LNCAP (cell line): ENCODE results near the gene WIZ.

Experiments
- TF ChIP-seq, protein P1 (sequence below): fragments of 450-650 bp; IDR thresholded peaks from 2 replicates; pipeline ENCODE4 v1.5.1; 2017; ENCODE audit warnings: mild to moderate bottlenecking

Gene WIZ

GRCh38 chr19:15467734-15468214, 18.0 kb upstream of the WIZ start:
- TF ChIP-seq, protein P1, sequence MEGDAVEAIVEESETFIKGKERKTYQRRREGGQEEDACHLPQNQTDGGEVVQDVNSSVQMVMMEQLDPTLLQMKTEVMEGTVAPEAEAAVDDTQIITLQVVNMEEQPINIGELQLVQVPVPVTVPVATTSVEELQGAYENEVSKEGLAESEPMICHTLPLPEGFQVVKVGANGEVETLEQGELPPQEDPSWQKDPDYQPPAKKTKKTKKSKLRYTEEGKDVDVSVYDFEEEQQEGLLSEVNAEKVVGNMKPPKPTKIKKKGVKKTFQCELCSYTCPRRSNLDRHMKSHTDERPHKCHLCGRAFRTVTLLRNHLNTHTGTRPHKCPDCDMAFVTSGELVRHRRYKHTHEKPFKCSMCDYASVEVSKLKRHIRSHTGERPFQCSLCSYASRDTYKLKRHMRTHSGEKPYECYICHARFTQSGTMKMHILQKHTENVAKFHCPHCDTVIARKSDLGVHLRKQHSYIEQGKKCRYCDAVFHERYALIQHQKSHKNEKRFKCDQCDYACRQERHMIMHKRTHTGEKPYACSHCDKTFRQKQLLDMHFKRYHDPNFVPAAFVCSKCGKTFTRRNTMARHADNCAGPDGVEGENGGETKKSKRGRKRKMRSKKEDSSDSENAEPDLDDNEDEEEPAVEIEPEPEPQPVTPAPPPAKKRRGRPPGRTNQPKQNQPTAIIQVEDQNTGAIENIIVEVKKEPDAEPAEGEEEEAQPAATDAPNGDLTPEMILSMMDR, result no peak

DNA sequence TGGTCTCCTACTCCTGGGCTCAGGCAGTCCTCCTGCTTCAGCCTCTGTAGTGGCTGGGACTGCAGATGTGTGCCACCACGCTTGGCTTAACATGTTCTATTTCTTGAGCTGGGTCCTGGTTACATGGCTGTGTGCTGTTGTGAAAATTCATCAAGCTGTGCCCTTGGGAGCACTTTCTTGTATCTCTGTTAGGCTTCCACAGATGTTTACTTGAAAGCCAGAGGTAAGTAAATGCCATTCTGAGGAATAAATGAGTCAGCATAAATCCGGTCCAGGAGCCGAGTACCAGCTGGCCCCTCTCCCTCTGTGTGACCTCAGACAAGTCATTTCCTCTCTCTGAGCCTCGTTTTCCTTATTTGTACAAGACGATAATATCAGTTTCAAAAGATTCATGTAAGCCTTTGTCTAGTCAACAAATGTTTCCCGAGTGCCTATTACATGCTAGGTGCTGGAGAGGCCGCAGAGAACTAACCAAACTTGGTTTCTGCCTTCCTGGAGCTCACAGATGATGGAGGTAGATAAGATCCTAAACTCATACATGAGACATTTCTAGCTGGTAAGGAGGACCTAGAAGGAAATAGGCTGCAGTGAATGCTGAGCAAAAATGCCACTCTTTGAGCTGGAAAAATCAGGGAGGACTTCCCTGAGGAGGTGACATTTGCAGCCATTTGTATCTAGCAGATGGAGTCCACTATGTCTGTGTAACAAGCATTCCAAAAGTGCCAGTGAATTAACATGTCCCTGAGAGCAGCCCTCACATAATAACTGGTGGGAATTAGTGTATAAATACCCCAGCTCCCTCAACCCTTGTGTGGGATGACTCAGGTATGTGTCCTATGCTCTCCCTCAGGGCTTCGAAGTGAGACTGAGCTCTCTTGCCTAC, 17.3 kb upstream of the WIZ start:
- TF ChIP-seq, protein P1, result no peak

DNA sequence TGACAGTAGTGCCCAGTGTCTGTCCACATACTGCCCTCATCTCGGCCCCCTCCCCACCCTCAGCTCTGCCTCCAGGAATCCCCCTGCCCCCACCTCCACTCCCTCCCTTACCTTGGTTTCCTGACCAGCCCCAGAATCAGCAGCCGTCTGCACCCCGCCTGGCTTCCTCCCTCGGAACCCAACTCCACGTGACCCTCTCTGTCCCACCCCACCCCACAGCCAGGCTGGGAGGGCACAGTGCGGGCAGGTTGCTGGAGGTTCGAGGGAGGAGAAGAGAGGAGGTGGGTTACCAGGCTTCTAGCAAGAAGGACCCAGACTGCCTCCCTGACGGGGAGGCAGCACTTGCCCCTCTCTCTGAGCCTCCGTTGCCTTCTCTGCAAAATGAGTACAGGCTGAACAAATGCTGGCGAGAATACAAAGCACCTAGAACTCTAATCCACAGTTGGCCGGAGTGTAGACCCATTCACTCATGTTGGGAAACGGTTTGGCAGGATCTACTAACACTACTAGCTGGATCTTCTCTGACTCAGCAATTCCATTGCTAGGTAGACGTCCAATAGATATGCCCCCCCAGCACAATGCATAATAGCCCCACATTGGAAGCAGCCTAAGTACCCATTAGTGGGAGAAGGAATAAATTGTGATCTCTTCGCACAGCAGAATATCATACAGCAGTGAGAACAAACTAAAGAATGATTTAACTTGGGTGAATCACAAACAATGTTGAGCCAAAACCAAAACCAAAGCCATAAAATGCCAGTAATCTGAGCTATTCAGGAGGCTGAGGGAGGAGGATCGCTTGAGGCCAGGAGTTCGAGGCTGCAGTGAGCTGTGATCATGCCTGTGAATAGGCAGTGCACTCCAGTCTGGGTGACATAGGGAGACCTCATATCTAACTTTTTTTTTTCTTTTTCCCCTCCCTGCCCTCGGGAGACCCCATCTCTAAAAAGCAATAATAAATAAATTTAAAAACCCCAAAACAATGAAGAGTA, 14.9 kb upstream of the WIZ start, which contains the start of gene RASAL3:
RASAL3 (minus strand) TSS at position 151 of the 992 bp plus-strand sequence. CDS start 186 bp downstream, outside the sequence.
- TF ChIP-seq, protein P1, result no peak

DNA sequence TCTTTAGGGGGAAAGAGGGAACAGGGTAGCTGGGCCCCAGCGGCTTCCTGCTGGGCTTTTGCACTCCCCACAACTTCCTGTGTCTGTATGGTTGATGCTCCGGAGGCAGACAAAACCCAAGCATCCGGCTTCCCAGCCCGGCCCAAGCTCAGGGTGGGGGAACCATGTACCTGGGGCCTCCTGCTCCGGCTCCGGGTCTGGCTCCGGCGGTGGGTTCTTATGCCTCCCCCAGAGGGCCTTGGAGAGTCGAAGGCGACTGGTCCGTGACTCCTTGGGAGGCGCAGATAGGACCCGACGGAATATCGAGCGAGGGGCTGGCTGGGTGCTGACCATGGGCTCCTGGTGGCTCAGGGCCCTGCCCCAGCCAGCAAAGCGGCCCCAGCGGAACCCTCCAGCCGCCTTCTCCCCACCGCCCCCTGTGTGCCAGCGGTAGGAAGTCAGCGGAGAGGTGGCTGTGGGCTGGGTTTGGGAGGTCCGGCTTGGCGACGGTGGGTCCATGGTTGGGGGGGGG, 14.2 kb upstream of the WIZ start:
- TF ChIP-seq, protein P1, result no peak

DNA sequence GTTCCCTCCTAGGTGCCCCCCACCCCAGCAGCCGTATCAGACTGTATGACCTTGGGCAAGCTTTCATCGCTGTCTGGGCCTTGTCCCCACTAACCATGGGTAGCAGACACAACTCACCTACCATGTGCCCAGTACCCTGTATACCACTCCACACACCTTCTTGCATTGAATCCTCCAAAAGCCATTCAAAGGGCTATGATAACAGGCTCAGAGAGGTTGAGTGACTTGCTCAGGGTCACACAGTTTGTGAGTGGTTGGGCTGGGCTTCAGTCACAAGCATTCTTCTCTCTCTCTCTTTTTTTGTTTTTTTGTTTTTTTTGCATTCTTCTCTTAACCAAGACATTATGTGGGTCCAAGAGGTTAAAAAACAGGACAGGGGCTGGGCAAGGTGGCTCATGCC, 11.9 kb upstream of the WIZ start:
- TF ChIP-seq, protein P1, result no peak

GRCh38 chr19:15457701-15458484, 8.1 kb upstream of the WIZ start:
- TF ChIP-seq, protein P1, result no peak
